Activated gamma-delta T cell (primary cell): ENCODE data around the gene MOB3A.
"Not testable (repeated sequence)": the region's sequence is repeated elsewhere in the genome, so short reads cannot be mapped to it uniquely, and the experiment has no call there.

Source experiments
- DNase-seq: peaks from one replicate; lab custom pipeline; 2025; lab: John Stamatoyannopoulos, UW
- total RNA-seq, 2 donors: gene quantifications; one replicate each; lab custom pipeline; 2026; lab: John Stamatoyannopoulos, UW

The MOB3A gene
- total RNA-seq, result 66.9 to 82.6 reads per million in 2 donors

- peak; percentile 92 for DNase-seq
Measured at GRCh38 chr19:2096034-2096479, at the start of gene MOB3A. Gene MOB3A (minus strand): TSS chr19:2096326. CDS start chr19:2078560, 17,766 bp downstream.

- no peak for DNase-seq
Measured at GRCh38 chr19:2145831-2146241, 49.7 kb upstream of the MOB3A start.

GRCh38 chr19:2144190-2144589 lies 48.1 kb upstream of the MOB3A start:
- DNase-seq, result no peak

GRCh38 chr19:2142173-2142829 lies 46.2 kb upstream of the MOB3A start:
- DNase-seq, result no peak

- DNase-seq, result no peak
Measured at GRCh38 chr19:2140138-2140569, 44.0 kb upstream of the MOB3A start.

GRCh38 chr19:2139385-2140137 lies 43.4 kb upstream of the MOB3A start:
- DNase-seq, result no peak

GRCh38 chr19:2138061-2138728 lies 42.1 kb upstream of the MOB3A start:
- no peak for DNase-seq

GRCh38 chr19:2136796-2137195 lies 40.7 kb upstream of the MOB3A start:
- DNase-seq, result no peak

- no peak for DNase-seq
Measured at GRCh38 chr19:2135474-2136402, 39.6 kb upstream of the MOB3A start.

GRCh38 chr19:2132731-2133490 lies 36.8 kb upstream of the MOB3A start:
- DNase-seq, result no peak

- no peak for DNase-seq
Measured at GRCh38 chr19:2132191-2132590, 36.1 kb upstream of the MOB3A start.

- not testable (repeated sequence) for DNase-seq
Measured at GRCh38 chr19:2131012-2131975, 35.2 kb upstream of the MOB3A start.

GRCh38 chr19:2129892-2130770 lies 34.0 kb upstream of the MOB3A start:
- DNase-seq, result no peak

- no peak for DNase-seq
Measured at GRCh38 chr19:2129486-2129885, 33.4 kb upstream of the MOB3A start.

GRCh38 chr19:2129022-2129421 lies 32.9 kb upstream of the MOB3A start:
- no peak for DNase-seq

- not testable (repeated sequence) for DNase-seq
Measured at GRCh38 chr19:2128252-2128651, 32.1 kb upstream of the MOB3A start.

GRCh38 chr19:2127758-2128157 lies 31.6 kb upstream of the MOB3A start:
- no peak for DNase-seq

GRCh38 chr19:2126879-2127518 lies 30.9 kb upstream of the MOB3A start:
- DNase-seq, result no peak
